Kidney epithelial cell (primary cell): Measurements from ENCODE around the gene PPP2R5A. TPM values are rescaled to one million over a fixed set of nuclear protein-coding genes. Genes with fewer than 3 reads are reported as not detected.
A peak's percentile ranks its signal among the peaks of the same experiment; 100 is the strongest.
"Not testable (repeated sequence)": the region's sequence is repeated elsewhere in the genome, so short reads cannot be mapped to it uniquely, and the experiment has no call there.

ENCODE experiments used
- DNase-seq: peaks from one replicate; pipeline ENCODE4 v3.0.0-alpha.2; 2010; ENCODE audit warnings: low read depth
- H3K27me3 ChIP-seq: 2 replicates; pipeline ENCODE4 v1.6.0; 2011; ENCODE audit warnings: low read length; ENCODE audit not compliant: control insufficient read depth, insufficient read depth
- H3K36me3 ChIP-seq: 2 replicates; pipeline ENCODE4 v1.5.1; 2011; ENCODE audit warnings: low read length; ENCODE audit not compliant: control insufficient read depth, insufficient read depth
- H3K4me3 ChIP-seq: 2 replicates; pipeline ENCODE4 v1.5.1; 2011; ENCODE audit warnings: low read depth, mild to moderate bottlenecking, control low read depth, low read length
- total RNA-seq: library from RNA; depleted of rRNA; stranded (reverse); fragments of >200 nt; gene quantifications from 2 replicates; pipeline ENCODE4 v1.2.3, GENCODE V29; 2015
- TF ChIP-seq, protein P1 (sequence below): IDR thresholded peaks from 2 replicates; pipeline ENCODE4 v1.5.1; 2011; ENCODE audit warnings: mild to moderate bottlenecking, moderate library complexity, low read length, control low read depth, inconsistent platforms; ENCODE audit not compliant: insufficient read depth, poor library complexity, severe bottlenecking

The PPP2R5A gene
- total RNA-seq, 1 donor from 2014 or later = 24.0 TPM

DNA sequence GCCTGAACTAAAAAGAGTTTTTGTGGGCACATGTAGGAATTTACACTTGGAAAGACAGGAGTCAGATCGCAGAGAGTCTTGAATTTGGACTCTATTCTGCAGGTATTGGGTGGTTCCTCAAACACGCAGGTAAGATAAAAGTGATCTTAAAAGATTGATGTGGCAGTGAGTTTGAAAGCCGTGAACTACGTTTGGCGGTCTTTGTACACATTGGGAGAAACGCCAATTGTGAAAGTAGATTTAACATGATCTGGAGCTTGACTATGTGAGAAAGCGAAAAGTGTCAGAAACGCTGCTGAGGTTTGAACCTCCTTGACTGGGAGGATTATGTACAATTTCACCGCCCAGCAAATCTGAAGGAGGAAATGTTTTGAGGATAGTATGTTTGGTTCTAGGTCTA lies 1.5 kb upstream of the PPP2R5A start:
- Histone ChIP-seq H3K27me3 (no peaks in the 10 kb centered on the region), H3K4me3 (no peak overlapping the region), H3K36me3 (no peaks in the 10 kb centered on the region)
- TF ChIP-seq, protein P1, sequence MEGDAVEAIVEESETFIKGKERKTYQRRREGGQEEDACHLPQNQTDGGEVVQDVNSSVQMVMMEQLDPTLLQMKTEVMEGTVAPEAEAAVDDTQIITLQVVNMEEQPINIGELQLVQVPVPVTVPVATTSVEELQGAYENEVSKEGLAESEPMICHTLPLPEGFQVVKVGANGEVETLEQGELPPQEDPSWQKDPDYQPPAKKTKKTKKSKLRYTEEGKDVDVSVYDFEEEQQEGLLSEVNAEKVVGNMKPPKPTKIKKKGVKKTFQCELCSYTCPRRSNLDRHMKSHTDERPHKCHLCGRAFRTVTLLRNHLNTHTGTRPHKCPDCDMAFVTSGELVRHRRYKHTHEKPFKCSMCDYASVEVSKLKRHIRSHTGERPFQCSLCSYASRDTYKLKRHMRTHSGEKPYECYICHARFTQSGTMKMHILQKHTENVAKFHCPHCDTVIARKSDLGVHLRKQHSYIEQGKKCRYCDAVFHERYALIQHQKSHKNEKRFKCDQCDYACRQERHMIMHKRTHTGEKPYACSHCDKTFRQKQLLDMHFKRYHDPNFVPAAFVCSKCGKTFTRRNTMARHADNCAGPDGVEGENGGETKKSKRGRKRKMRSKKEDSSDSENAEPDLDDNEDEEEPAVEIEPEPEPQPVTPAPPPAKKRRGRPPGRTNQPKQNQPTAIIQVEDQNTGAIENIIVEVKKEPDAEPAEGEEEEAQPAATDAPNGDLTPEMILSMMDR = no peak
- no peak for DNase-seq

DNA sequence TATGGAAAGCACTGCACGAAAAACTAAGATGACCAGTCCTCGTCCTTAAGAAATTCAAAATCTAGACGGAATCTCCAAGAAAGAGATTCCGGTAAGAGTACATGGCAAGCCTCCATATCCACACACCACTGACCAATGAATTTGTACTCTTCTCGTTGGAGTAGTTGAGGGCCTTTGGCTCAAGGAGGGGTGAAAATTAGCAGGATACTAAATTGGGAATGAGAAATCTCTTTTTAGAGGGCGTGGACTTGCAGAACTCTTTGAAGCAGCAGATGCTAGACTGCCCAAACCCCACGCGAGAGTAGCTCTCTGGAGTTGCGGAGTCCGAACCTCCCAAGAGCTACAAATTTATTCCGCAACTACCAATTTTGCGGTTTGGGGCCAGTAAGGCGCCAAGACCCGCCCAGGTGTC lies 872 bp upstream of the PPP2R5A start:
- TF ChIP-seq, protein P1 = no peak
- Histone ChIP-seq H3K36me3 (no peaks in the 10 kb centered on the region), H3K27me3 (no peaks in the 10 kb centered on the region), H3K4me3 (peak overlapping the region; percentile 73)
- DNase-seq = no peak

DNA sequence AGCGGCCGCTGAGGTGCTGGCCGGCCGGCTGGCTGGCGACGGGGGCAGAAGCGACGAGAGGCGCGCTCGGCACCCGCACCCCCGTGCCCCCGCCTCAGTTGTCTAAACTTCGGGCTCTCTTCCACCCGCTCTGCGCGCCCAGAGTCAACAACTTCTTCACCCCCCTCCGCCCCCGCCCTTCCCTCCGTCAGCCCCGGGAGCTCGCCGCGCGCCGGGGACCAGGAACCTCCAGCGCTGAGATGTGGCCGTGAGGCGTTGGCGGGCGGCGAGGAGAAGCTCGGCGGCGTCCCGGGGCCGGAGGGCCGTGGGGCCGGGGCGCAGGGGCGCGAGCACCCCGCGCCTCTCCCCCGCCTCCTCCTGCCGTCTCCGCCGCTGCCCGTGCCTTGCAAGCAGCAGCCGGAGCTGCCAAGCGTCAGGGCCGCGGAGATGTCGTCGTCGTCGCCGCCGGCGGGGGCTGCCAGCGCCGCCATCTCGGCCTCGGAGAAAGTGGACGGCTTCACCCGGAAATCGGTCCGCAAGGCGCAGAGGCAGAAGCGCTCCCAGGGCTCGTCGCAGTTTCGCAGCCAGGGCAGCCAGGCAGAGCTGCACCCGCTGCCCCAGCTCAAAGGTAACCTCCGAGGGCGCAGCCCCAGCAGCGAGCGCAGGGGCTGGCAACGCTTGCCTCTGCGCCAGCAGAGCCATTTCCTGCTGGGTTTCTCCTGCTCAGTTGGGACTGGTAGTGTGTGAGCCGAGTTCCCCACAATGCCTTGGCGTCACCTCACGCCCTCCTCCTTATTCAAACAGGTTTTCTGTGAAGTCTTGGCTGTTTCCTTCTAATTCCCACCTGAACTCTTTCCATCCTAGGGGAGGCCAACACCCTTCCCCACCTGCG lies 710 bp downstream of the PPP2R5A start:
- no peaks in the 10 kb centered on the region for H3K36me3 ChIP-seq
- H3K27me3 ChIP-seq = no peaks in the 10 kb centered on the region
- no peak for DNase-seq
- peak overlapping the region; percentile 87 for H3K4me3 ChIP-seq
- TF ChIP-seq, protein P1 = no peak

GRCh38 chr1:212286556-212287131 lies 1.4 kb downstream of the PPP2R5A start:
- H3K36me3 ChIP-seq = no peaks in the 10 kb centered on the region
- peak overlapping the region; percentile 87 for H3K4me3 ChIP-seq
- TF ChIP-seq, protein P1 = no peak
- no peak for DNase-seq
- H3K27me3 ChIP-seq = no peaks in the 10 kb centered on the region

DNA sequence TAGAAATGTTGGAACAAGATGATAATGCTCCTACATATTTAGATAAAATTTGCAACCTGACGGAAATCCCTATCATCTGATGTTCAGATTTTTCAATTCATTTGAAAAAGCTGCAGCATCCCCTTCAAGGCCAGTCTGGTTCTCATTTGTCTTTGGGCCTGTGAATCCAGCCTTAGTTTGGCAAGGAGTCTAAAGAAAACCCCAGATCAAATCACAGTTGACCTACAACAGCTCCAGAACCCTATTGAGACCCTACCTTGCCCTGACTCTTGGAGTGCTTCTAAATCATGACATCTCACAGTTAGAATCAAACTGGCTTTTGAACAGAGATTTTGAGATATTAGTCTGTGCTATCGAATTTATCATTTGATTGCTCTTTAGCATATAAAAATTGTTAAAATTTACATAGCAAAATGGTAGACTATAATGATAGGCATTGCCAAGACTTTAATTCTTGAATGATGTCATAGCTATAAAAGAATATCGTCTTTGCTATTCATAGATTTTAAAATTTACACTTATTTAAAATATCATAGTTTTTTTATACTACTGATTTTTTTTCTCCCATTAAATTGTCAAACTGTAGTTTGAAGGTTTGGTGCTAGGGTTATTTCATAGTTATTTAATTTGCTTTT lies 2.2 kb downstream of the PPP2R5A start:
- Histone ChIP-seq H3K36me3 (no peaks in the 10 kb centered on the region), H3K27me3 (no peaks in the 10 kb centered on the region), H3K4me3 (peak overlapping the region; percentile 87)
- DNase-seq = no peak
- TF ChIP-seq, protein P1 = no peak

DNA sequence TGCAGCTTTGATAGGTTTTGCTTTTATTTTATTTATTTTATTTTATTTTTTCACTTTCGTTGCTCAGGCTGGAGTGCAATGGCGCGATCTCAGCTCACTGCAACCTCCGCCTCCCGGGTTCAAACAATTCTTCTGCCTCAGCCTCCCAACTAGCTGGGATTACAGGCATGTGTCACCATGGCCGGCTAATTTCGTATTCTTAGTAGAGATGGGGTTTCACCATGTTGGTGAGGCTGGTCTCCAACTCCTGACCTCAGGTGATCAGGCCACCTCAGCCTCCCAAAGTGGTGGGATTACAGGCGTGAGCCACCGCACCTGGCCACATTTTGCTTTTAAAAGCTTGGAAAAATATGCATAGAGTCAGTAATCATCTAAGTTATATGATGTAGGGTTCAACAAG lies 2.8 kb downstream of the PPP2R5A start:
- not testable (repeated sequence) for DNase-seq, H3K27me3 ChIP-seq, H3K4me3 ChIP-seq, H3K36me3 ChIP-seq
